HG03135 (cell line): Measurements from ENCODE around the gene SAMD4B.
"Not testable (repeated sequence)": the region's sequence is repeated elsewhere in the genome, so short reads cannot be mapped to it uniquely, and the experiment has no call there.

Source experiments
- ATAC-seq: cut with Tn5 transposase; IDR thresholded peaks from one replicate; pipeline ENCODE4 v1.9.1; 2021; ENCODE audit warnings: mild to moderate bottlenecking, moderate library complexity; ENCODE audit not compliant: unreplicated experiment

The SAMD4B gene

GRCh38 chr19:39363901-39364457 lies 21.8 kb downstream of the SAMD4B start:
- no peak for ATAC-seq

GRCh38 chr19:39365531-39365930 lies 23.3 kb downstream of the SAMD4B start:
- no peak for ATAC-seq

DNA sequence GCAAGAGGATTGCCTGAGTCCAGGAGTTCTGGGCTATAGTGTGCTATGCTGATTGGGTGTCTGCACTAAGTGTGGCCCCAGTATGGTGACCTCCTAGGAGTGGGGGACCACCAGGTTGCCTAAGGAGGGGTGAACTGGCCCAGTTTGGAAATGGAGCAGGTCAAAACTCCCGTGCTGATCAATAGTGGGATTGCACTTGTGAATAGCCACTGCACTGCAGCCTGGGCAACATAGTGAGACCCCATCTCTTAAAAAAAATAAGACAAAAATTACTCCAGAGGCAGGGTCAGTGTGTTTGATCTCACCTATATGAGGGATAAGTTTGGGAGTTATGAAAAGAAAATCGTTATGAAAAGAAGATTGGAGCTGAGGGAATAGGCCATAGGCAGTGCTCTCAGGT lies 27.0 kb downstream of the SAMD4B start:
- ATAC-seq: no peak

GRCh38 chr19:39370735-39371134 lies 28.5 kb downstream of the SAMD4B start:
- ATAC-seq: no peak

DNA sequence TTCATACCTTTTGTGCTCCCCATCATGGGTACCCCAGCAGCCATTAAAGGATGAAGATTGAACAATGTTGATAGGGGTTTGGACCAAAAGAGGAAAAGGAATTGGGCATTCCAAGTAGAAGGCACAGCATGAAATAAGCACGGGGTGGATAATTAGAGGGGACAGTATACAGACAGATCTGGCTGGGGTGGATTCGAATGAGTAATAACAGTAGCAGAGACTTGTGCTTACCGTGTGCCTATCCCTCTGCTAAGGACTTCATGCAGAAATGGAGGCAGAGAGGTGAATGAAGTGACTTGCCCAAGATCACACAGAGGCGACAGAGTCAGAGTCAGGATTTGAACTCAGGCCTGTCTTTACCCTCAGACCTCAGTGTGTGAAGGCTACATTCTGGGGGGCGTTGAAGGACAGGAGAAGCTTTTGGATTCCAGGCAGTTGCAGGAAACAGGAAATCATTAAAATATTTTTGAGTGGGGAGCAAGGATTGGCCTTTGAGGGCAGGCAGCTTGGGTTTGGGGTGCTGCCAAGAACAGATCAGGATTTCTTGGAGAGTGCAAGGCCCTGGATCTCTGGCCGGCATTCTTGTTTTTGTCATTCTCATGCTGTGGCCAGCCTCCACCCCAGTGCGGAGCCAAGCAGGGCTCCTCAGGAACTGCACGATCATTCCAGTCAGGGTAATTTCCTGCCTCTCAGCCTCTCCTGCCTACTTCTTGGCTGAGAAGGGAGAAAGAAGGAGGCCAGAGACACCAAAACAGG lies 30.0 kb downstream of the SAMD4B start:
- ATAC-seq: no peak

- no peak for ATAC-seq
Observed at GRCh38 chr19:39372941-39373340, 30.7 kb downstream of the SAMD4B start.

DNA sequence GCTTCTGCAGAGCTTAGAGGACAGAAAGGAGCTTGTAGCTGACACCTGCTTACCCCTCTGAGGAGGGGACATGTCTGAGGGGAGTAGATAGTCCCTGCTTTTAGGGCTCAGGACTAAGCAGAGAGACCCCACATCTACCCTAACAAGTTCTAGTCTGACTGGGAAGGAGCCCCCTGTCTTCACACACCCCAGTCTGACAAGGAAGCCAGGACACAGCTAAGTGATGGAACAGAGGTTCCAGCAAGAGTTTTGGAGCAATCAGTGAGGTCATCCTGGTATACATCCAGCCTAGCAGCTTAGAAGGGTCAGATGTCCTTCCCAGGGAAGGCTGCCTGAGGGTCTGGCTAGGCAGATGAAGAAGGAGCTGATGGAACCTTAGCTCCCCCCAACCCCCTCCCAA lies 33.7 kb downstream of the SAMD4B start:
- no peak for ATAC-seq

DNA sequence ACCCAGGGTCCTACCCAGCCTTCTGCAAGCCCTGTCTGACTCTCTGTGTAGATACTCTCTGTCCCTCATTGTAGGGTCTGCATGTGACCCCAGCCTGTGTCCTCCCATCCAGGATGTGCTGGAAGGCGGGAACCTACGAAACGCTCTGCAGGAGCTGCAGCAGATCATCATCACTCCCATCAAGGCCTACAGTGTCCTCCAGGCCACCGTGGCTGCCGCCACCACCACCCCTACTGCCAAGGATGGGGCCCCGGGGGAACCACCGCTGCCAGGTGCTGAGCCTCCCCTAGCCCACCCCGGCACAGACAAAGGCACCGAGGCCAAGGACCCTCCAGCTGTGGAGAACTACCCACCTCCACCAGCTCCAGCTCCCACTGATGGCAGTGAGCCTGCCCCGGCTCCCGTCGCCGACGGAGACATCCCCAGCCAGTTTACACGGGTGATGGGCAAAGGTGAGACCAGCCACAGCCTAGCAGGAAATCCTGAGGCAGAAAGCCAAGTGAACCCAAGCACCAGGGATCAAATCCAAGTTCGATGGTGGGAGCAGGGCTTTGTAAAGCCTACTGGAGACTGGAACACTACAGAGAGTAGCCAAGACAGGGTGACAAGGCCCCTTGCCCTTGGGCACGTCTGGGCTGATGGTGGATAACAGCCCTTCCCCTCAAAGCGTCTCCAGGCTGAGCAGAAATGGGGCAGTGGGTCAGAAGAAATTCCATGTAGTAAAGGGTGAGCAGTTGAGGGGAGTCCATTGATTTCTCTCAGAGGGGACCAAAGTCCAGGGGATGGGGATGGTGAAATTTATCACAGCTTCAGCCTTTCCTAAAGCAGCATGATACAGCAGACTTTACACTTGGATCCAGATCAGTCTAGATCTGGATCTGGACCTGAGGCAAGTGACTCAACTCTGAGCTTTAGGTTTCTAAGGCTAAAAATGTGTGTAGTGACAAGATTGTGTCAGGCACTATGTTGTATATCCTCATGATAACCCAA lies 35.4 kb downstream of the SAMD4B start:
- no peak for ATAC-seq

DNA sequence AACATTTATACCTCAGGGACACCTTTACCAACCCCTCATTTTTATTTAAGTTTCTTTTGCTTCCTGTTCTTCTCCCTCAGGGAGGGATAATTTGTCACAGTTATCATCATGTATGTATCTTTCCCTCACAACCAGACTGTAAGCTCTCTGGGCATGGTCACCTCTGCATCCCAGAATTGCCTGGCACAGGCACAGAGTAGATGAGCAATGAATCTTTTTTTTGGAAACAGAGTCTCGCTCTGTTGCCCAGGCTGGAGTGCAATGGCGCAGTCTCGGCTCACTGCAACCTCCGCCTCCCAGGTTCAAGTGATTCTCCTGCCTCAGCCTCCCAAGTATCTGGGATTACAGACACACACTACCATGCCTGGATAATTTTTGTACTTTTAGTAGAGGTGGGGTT lies 37.1 kb downstream of the SAMD4B start:
- ATAC-seq: not testable (repeated sequence)

DNA sequence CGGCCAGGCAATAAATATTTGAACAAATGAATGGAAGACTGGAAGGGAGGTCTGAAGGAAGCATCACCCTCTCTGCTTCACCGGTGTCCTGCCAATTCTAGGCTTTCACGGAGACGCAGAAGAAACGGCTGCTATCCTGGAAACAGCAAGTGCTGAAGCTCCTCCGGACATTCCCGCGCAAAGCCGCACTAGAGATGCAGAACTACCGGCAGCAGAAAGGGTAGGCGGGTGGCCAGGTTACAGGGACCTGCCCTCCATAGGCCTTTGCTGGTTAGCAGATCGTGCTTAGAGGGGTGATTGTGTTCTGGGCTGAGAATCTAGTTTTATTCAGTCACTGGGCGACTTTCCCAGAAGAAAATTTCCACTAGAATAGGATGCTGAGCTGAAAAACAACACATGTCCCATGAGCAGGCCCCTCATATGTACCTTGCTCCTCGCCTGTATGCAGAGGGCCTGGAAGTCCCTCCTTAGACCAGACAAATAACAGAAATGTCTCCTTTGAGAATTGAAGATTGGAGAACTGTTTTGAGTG lies 37.7 kb downstream of the SAMD4B start:
- ATAC-seq: no peak

DNA sequence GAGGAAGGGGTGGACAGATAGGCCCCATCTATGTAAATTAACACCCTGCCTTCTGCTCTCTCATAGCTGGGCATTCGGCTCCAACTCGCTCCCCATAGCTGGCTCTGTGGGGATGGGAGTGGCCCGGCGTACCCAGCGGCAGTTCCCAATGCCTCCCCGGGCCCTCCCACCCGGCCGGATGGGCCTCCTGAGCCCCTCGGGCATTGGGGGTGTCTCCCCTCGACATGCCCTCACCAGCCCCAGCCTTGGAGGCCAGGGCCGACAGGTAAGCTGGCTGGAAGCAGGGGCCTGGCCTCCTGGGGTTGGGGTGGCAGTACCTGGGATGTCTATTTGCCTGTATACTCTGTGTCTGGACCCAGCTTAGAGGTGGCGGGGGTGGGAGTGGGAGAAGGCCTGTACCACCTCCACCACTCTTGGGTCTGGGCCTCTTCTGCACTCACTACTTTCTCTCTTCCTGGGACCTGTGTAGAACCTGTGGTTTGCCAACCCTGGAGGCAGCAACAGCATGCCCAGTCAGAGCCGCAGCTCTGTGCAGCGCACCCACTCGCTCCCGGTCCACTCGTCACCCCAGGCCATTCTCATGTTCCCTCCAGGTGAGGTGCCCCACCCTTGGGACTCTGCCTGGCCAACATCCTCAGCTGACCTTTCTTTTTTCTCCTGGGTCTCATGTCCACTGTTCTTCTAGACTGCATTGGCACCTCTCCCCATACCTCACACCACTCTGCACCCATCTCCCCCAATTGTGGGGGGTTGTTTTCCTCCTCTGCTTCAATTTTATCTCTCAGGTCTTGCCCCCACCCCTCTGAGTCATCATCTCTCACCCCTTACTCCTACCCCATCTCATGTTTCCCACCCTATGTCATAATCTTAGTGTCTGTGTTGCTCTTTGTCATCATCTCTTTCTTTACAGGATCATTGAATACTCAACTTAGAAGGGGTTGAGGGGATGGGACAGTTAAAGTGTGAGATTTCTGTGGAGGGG lies 38.6 kb downstream of the SAMD4B start:
- ATAC-seq: no peak

DNA sequence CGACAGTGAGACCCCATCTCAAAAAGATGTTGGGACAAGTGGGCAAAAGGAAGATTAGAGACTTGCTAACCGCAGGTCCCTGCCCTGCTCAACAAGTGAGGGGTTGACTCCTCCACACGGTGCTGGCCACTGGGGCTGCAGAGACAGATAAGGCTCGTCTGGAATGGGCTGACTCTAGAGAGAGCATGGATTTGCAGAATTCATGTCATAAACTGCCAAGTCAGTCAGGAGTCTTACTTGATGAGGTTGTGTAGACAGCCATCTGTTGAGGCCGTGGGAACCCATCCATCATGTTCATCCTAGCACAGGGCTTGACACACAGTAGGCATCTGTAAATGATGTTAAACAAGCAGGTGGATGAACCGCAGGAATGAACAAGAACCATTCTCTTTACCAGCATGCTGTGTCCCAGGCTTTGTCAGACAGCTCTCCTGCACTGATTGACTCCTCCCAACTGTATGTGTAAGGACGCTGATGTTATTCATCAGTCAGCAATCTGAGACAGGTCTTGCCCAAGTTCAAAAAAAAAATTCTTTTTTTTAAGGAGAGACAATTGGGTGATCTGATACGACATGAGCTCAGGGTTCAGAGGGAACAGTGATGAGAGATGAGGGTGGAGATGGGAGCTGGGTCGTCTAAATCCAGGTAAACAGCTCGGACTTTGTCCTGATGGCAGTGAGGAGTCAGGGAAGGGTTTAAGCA lies 39.8 kb downstream of the SAMD4B start:
- no peak for ATAC-seq

DNA sequence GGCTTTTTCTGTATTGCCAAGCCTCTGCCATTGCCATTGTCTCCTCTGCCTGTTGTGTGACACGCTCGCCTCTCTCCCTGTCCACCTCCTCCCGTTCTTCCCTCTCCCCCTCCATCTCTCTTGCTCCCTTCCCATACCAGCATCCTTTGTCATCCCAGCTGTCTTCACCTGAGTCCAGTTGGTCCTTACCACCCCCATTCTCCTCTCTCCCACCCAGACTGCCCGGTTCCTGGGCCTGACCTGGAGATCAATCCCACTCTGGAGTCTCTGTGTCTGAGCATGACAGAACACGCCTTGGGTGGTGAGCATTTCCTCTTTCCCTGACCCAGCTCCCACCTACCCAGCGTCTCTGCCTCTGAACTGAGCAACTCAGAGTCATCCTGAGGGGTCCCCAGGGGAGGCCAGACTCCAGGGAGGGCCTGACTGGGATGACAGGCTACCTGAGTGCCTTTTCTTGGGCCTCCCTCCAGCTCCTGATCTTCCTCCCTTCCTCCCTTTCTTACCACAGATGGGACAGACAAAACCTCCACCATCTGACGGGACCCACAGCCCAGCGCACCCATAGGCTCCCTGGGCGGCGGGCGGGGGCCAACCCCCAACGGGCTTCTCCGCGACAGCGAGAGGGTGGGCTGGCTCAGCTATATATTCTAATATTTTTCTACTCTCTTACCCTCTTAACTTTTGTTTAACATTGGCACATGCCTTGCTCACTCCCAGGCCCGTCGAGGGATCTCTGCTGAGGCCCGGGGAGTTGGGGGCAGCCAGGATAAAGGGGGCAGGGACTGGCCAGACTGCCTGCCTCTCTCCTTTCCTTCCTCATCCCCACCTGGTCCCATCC lies 41.0 kb downstream of the SAMD4B start:
- ATAC-seq: no peak

GRCh38 chr19:39384839-39385568 lies 42.8 kb downstream of the SAMD4B start:
- no peak for ATAC-seq

DNA sequence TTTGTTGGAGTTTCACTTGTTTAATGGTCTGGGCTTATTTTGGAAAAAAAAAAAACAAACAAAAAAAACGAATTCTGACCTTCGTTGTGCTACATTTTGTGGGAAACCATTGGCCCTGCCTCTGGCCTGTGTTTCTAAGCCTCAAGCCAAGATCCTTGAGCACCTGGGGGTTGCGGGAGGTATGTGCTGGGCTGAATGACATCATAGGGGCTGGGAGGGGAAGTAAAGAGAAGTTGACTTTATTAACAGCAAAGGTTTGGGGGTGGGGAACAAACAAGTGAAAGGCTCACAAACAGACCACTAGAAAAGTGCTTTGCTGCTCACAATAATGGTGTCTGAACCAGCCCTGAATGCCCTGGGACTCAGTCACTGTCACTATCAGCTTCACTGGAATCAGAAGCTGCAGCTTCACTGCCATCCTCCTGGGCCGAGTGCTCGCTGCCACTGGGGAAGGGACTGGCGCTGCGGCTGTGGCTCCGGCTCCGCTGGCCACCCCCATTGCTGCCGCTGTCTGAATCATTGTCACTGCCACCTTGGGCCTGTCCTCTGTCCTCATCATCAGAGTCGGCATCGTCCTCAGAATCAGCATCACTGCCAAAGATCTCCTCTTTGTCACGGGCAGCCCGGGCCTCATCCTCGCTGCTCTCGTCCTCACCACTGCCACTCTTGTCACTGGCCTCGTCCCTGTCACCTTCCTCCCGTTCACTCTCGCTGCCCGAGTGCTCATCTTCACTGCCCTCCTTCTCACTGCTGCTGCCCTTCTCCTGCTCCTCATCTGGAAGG lies 43.6 kb downstream of the SAMD4B start:
- no peak for ATAC-seq

DNA sequence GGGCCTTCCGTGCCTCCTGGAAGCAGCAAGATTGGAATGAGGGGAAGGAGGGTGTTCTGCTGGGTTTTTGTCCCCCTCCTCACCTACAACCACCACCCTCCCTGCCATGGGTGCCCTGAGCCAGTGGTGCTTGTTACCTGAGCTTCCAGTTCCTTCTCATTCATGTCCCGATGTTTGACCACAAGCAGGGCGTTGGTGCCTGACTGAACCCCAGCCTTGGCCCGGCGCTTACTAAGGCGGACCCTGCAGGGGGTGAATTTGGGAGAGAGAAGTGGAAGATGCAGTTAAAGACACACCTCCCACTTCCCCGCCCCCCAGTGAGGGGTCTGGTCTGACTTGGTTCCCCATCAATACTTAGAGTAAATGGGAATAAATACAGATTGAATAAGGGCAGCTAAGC lies 44.3 kb downstream of the SAMD4B start:
- ATAC-seq: no peak

DNA sequence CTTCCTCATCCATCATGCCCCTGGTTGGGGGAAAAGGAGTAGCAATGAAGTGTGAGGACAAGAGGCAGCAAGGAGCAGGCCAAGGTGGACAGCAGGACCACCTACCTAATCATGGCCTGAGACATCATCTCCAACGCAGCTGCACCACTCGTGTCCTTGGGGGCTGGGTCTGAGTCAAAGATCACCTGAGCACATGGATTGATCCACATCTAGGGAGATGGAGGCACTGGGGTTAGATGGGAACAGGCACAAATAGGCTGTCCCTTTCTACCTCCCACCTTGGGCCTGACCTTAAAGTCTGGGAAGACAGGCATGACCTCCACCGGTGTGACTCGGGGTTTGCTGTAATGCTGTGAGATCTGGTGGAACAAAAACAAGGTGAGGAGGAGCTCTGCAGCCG lies 46.4 kb downstream of the SAMD4B start:
- no peak for ATAC-seq
